Panc1 (cell line): Measurements from ENCODE around the gene LDB2. TPM values are rescaled to one million over a fixed set of nuclear protein-coding genes. Genes with fewer than 3 reads are reported as not detected.

Experiments
- ATAC-seq: fragments of 200-7000 bp; cut with Tn5 transposase; 2 replicates; pipeline ENCODE4 v1.9.1; 2020; ENCODE audit warnings: mild to moderate bottlenecking, moderate library complexity
- BruUV-seq: library from RNA; stranded (reverse); fragments of 400-500 nt; replicated peaks from 2 replicates; lab custom pipeline; 2021; lab: Mats Ljungman, UMichigan
- CTCF ChIA-PET: fragments of 300-600 bp; sonication (Branson Sonifier 250); formaldehyde crosslinking; loops from one replicate; lab custom pipeline; 2022; ENCODE audit warnings: antibody characterized with exemption; lab: Charles Lee
- POLR2A ChIA-PET: fragments of 300-600 bp; sonication (Branson Sonifier 250); formaldehyde crosslinking; loops from one replicate; lab custom pipeline; 2022; ENCODE audit warnings: antibody characterized with exemption; lab: Charles Lee
- DNase-seq: peaks from one replicate; pipeline ENCODE4 v3.0.0-alpha.2; 2010; ENCODE audit warnings: low read depth, low spot score
- H3K27ac ChIP-seq: 2 replicates; pipeline ENCODE4 v1.5.1; 2011; ENCODE audit warnings: mild to moderate bottlenecking, low read length, inconsistent platforms
- H3K27me3 ChIP-seq: fragments of 200-500 bp; sonication (Bioruptor generic); 2 replicates; pipeline ENCODE4 v1.6.0; 2014; ENCODE audit warnings: low read length, inconsistent platforms; ENCODE audit not compliant: control insufficient read depth, insufficient read depth
- H3K36me3 ChIP-seq: fragments of 200-500 bp; sonication (Bioruptor generic); 2 replicates; pipeline ENCODE4 v1.5.1; 2014; ENCODE audit warnings: inconsistent platforms, mild to moderate bottlenecking, low read length, moderate library complexity; ENCODE audit not compliant: control insufficient read depth, insufficient read depth
- H3K4me1 ChIP-seq: 2 replicates; pipeline ENCODE4 v1.5.1; 2011; ENCODE audit warnings: inconsistent platforms, mild to moderate bottlenecking, low read length, moderate library complexity; ENCODE audit not compliant: control insufficient read depth, insufficient read depth
- H3K4me3 ChIP-seq, 2 experiments: 2 replicates each; pipeline ENCODE4 v1.5.1; 2011 to 2012; ENCODE audit warnings: low read depth in 2 of 2, low read length in 2 of 2, mild to moderate bottlenecking in 2 of 2, inconsistent platforms in 1 of 2, moderate library complexity in 1 of 2
- H3K9me3 ChIP-seq: fragments of 200-500 bp; sonication (Bioruptor generic); 2 replicates; pipeline ENCODE4 v1.5.1; 2014; ENCODE audit warnings: low read depth, mild to moderate bottlenecking, inconsistent platforms, low read length, moderate library complexity; ENCODE audit not compliant: control insufficient read depth, insufficient read depth
- CTCF ChIP-seq: fragments of 450-650 bp; IDR thresholded peaks from 2 replicates; pipeline ENCODE4 v1.5.1; 2017; ENCODE audit warnings: mild to moderate bottlenecking
- POLR2AphosphoS5 ChIP-seq: IDR thresholded peaks from 2 replicates; pipeline ENCODE4 v1.6.1; 2012; ENCODE audit warnings: mild to moderate bottlenecking, low read depth, low read length, moderate library complexity
- REST ChIP-seq, 2 experiments: IDR thresholded peaks; 2 replicates each; pipeline ENCODE4 v1.6.1; 2011 to 2012; ENCODE audit warnings: low read depth in 2 of 2, control low read depth in 1 of 2, low read length in 1 of 2, mild to moderate bottlenecking in 1 of 2, moderate library complexity in 1 of 2; ENCODE audit not compliant: insufficient read depth in 1 of 2
- SIN3A ChIP-seq: IDR thresholded peaks from 2 replicates; pipeline ENCODE4 v1.6.1; 2012; ENCODE audit warnings: low read depth, mild to moderate bottlenecking, low read length, moderate library complexity, borderline replicate concordance; ENCODE audit not compliant: insufficient read depth
- TCF7L2 ChIP-seq: IDR thresholded peaks from 2 replicates; pipeline ENCODE4 v1.6.1; 2011; ENCODE audit warnings: mild to moderate bottlenecking, low read depth, low read length, inconsistent platforms
- in situ Hi-C: cut with HindIII; loops from 2 replicates; pipeline ENCODE4 v1.10.0; 2016; ENCODE audit warnings: low sequenced_read_pairs, low pct_unique_long_range_greater_than_20kb
- intact Hi-C: fragments of 100-400 bp; cut with micrococcal nuclease; formaldehyde crosslinking; loops from one replicate; pipeline ENCODE4 v1.10.0; 2022; ENCODE audit not compliant: unreplicated experiment
- total RNA-seq: library from RNA; stranded (reverse); gene quantifications from one replicate; pipeline ENCODE4 v1.2.1, GENCODE V29; 2021; ENCODE audit not compliant: unreplicated experiment

Gene LDB2
- total RNA-seq, 1 experiment from 2014 or later = not detected

- H3K4me1 ChIP-seq = no peaks in the 10 kb centered on the region
- H3K36me3 ChIP-seq = no peaks in the 10 kb centered on the region
- H3K27ac ChIP-seq = no peak overlapping the region
- DNase-seq (no peak), ATAC-seq (no peak)
- in situ Hi-C loops = no loop called here
- H3K9me3 ChIP-seq = no peaks in the 10 kb centered on the region
- H3K4me3 ChIP-seq = no peak overlapping the region
- ChIA-PET POLR2A (no interaction called here), CTCF (no interaction called here)
- no peaks in the 10 kb centered on the region for H3K27me3 ChIP-seq
- TF ChIP-seq TCF7L2 (no peak), REST (IDR thresholded peaks at IDR 0.05; ENCODE audit: insufficient read depth in 1 of 2, low read depth in 2 of 2, low read length in 1 of 2) (no peak), CTCF (no peak), SIN3A (no peak), POLR2AphosphoS5 (no peak)
- no TSS peak for BruUV-seq
- intact Hi-C loops = no loop called here
Measured at GRCh38 chr4:16667464-16667863, 231.0 kb downstream of the LDB2 start.

GRCh38 chr4:16665942-16666551, 232.4 kb downstream of the LDB2 start:
- CTCF ChIA-PET = no interaction called here
- TF ChIP-seq CTCF (no peak), SIN3A (no peak), TCF7L2 (no peak), REST (IDR thresholded peaks at IDR 0.05; ENCODE audit: insufficient read depth in 1 of 2, low read depth in 2 of 2, low read length in 1 of 2) (no peak), POLR2AphosphoS5 (no peak)
- in situ Hi-C loops (no loop called here), intact Hi-C loops (no loop called here)
- no TSS peak for BruUV-seq
- H3K27me3 ChIP-seq = no peaks in the 10 kb centered on the region
- no peaks in the 10 kb centered on the region for H3K4me1 ChIP-seq
- ATAC-seq (no peak), DNase-seq (no peak)
- no peaks in the 10 kb centered on the region for H3K36me3 ChIP-seq
- H3K4me3 ChIP-seq = no peak overlapping the region
- POLR2A ChIA-PET = no interaction called here
- no peak overlapping the region for H3K27ac ChIP-seq
- H3K9me3 ChIP-seq = no peaks in the 10 kb centered on the region
